SK-N-SH treated with all-trans-retinoic acid at 6 μM for 48 hours (cell line): ENCODE measurements around the gene HOXA7.

Source experiments
- ATAC-seq: fragments of 200-7000 bp; cut with Tn5 transposase; 3 replicates; pipeline ENCODE4 v1.9.1; 2020; ENCODE audit warnings: mild to moderate bottlenecking, moderate library complexity
- ARNTL ChIP-seq: fragments of 450-650 bp; formaldehyde crosslinking; IDR thresholded peaks from 2 replicates; pipeline ENCODE4 v1.5.0; 2020; ENCODE audit warnings: low read depth, mild to moderate bottlenecking, moderate library complexity, borderline replicate concordance
- ESRRG ChIP-seq: fragments of 250-450 bp; sonication (Bioruptor Pico); IDR thresholded peaks from 2 replicates; pipeline ENCODE4 v1.6.1; 2021; ENCODE audit warnings: mild to moderate bottlenecking
- ISL1 ChIP-seq: fragments of 250-450 bp; sonication (Bioruptor Pico); IDR thresholded peaks from 2 replicates; pipeline ENCODE4 v2.1.2; 2022; ENCODE audit warnings: mild to moderate bottlenecking, moderate library complexity
- OSR1 ChIP-seq: fragments of 250-450 bp; sonication (Bioruptor Pico); IDR thresholded peaks from 2 replicates; pipeline ENCODE4 v1.8.0; 2022; ENCODE audit warnings: moderate library complexity, mild to moderate bottlenecking, inconsistent platforms
- PPARA ChIP-seq: fragments of 250-450 bp; sonication (Bioruptor Pico); IDR thresholded peaks from 2 replicates; pipeline ENCODE4 v1.5.0; 2020; ENCODE audit warnings: mild to moderate bottlenecking, borderline replicate concordance
- RARB ChIP-seq: fragments of 250-450 bp; sonication (Bioruptor Pico); IDR thresholded peaks from 2 replicates; pipeline ENCODE4 v1.8.0; 2021; ENCODE audit warnings: mild to moderate bottlenecking, moderate library complexity
- SNAI2 ChIP-seq: fragments of 250-450 bp; sonication (Bioruptor Pico); IDR thresholded peaks from 2 replicates; pipeline ENCODE4 v1.5.0; 2020; ENCODE audit warnings: mild to moderate bottlenecking, moderate library complexity
- TCF4 ChIP-seq: fragments of 250-450 bp; sonication (Bioruptor Pico); IDR thresholded peaks from 2 replicates; pipeline ENCODE4 v1.8.0; 2021; ENCODE audit warnings: mild to moderate bottlenecking, moderate library complexity, borderline replicate concordance
- TOX ChIP-seq: fragments of 250-450 bp; sonication (Bioruptor Pico); IDR thresholded peaks from 2 replicates; pipeline ENCODE4 v1.8.0; 2021; ENCODE audit warnings: mild to moderate bottlenecking, moderate library complexity, borderline replicate concordance
- ZC3H10 ChIP-seq: fragments of 250-450 bp; sonication (Bioruptor Pico); IDR thresholded peaks from 2 replicates; pipeline ENCODE4 v1.5.1; 2021; ENCODE audit warnings: mild to moderate bottlenecking, moderate library complexity
- ZFP3 ChIP-seq: fragments of 250-450 bp; sonication (Bioruptor Pico); IDR thresholded peaks from 2 replicates; pipeline ENCODE4 v1.5.0; 2020; ENCODE audit warnings: mild to moderate bottlenecking, moderate library complexity
- ZFP30 ChIP-seq: fragments of 450-650 bp; formaldehyde crosslinking; IDR thresholded peaks from 2 replicates; pipeline ENCODE4 v1.5.0; 2022; ENCODE audit warnings: mild to moderate bottlenecking, moderate library complexity
- ZNF70 ChIP-seq: fragments of 450-650 bp; formaldehyde crosslinking; IDR thresholded peaks from 2 replicates; pipeline ENCODE4 v1.5.0; 2020; ENCODE audit warnings: mild to moderate bottlenecking, moderate library complexity
- ZNF8 ChIP-seq: fragments of 450-650 bp; formaldehyde crosslinking; IDR thresholded peaks from 2 replicates; pipeline ENCODE4 v1.5.0; 2020; ENCODE audit warnings: mild to moderate bottlenecking, moderate library complexity
- TF ChIP-seq, protein P1 (sequence below): fragments of 250-450 bp; sonication (Bioruptor Pico); IDR thresholded peaks from 2 replicates; pipeline ENCODE4 v1.5.1; 2021; ENCODE audit warnings: mild to moderate bottlenecking, moderate library complexity
- TF ChIP-seq, protein P2 (sequence below): fragments of 250-450 bp; sonication (Bioruptor Pico); IDR thresholded peaks from 2 replicates; pipeline ENCODE4 v1.5.0; 2020; ENCODE audit warnings: mild to moderate bottlenecking, moderate library complexity
- TF ChIP-seq, protein P3 (sequence below): fragments of 250-450 bp; sonication (Bioruptor Pico); IDR thresholded peaks from 2 replicates; pipeline ENCODE4 v1.8.0; 2020; ENCODE audit warnings: mild to moderate bottlenecking, moderate library complexity, borderline replicate concordance
- TF ChIP-seq, protein P4 (sequence below): fragments of 250-450 bp; sonication (Bioruptor Pico); IDR thresholded peaks from 2 replicates; pipeline ENCODE4 v1.8.0; 2021; ENCODE audit warnings: low read depth, mild to moderate bottlenecking, moderate library complexity, borderline replicate concordance

The HOXA7 gene

DNA sequence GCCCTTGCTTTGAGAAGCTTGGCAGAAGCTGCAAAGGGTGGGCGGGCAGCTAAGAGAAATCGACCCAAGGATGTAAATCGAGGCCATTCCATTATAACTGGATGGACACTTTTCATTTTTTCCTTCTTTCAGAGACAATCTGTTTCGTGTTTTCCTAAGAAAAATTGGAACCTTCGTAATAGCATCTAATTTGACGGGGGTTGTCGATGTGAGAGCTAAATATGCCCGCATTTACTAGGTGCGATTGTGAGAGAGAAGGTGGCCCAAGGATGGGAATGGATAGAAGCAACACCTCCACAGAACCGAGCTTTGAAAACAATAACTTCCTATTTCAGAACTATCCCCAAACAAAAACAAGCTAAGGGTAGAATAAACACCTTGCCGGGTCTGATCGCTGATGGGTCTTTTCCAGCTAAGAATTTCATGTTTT lies 25.1 kb downstream of the HOXA7 start:
- no peak for ATAC-seq
- no peak for TF ChIP-seq PPARA (CRISPR knock-in tag)
- no peak for TF ChIP-seq ZNF70
- no peak for TF ChIP-seq ARNTL (CRISPR knock-in tag)
- TF ChIP-seq, protein P1, sequence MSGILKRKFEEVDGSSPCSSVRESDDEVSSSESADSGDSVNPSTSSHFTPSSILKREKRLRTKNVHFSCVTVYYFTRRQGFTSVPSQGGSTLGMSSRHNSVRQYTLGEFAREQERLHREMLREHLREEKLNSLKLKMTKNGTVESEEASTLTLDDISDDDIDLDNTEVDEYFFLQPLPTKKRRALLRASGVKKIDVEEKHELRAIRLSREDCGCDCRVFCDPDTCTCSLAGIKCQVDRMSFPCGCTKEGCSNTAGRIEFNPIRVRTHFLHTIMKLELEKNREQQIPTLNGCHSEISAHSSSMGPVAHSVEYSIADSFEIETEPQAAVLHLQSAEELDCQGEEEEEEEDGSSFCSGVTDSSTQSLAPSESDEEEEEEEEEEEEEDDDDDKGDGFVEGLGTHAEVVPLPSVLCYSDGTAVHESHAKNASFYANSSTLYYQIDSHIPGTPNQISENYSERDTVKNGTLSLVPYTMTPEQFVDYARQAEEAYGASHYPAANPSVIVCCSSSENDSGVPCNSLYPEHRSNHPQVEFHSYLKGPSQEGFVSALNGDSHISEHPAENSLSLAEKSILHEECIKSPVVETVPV (CRISPR knock-in tag): no peak
- TF ChIP-seq, protein P2, sequence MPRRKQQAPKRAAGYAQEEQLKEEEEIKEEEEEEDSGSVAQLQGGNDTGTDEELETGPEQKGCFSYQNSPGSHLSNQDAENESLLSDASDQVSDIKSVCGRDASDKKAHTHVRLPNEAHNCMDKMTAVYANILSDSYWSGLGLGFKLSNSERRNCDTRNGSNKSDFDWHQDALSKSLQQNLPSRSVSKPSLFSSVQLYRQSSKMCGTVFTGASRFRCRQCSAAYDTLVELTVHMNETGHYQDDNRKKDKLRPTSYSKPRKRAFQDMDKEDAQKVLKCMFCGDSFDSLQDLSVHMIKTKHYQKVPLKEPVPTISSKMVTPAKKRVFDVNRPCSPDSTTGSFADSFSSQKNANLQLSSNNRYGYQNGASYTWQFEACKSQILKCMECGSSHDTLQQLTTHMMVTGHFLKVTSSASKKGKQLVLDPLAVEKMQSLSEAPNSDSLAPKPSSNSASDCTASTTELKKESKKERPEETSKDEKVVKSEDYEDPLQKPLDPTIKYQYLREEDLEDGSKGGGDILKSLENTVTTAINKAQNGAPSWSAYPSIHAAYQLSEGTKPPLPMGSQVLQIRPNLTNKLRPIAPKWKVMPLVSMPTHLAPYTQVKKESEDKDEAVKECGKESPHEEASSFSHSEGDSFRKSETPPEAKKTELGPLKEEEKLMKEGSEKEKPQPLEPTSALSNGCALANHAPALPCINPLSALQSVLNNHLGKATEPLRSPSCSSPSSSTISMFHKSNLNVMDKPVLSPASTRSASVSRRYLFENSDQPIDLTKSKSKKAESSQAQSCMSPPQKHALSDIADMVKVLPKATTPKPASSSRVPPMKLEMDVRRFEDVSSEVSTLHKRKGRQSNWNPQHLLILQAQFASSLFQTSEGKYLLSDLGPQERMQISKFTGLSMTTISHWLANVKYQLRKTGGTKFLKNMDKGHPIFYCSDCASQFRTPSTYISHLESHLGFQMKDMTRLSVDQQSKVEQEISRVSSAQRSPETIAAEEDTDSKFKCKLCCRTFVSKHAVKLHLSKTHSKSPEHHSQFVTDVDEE (CRISPR knock-in tag): no peak
- TF ChIP-seq TCF4 (CRISPR knock-in tag): no peak
- TF ChIP-seq ZNF8 (CRISPR knock-in tag): no peak
- no peak for TF ChIP-seq ZFP3
- TF ChIP-seq RARB (CRISPR knock-in tag): no peak
- TF ChIP-seq ESRRG (CRISPR knock-in tag): no peak

DNA sequence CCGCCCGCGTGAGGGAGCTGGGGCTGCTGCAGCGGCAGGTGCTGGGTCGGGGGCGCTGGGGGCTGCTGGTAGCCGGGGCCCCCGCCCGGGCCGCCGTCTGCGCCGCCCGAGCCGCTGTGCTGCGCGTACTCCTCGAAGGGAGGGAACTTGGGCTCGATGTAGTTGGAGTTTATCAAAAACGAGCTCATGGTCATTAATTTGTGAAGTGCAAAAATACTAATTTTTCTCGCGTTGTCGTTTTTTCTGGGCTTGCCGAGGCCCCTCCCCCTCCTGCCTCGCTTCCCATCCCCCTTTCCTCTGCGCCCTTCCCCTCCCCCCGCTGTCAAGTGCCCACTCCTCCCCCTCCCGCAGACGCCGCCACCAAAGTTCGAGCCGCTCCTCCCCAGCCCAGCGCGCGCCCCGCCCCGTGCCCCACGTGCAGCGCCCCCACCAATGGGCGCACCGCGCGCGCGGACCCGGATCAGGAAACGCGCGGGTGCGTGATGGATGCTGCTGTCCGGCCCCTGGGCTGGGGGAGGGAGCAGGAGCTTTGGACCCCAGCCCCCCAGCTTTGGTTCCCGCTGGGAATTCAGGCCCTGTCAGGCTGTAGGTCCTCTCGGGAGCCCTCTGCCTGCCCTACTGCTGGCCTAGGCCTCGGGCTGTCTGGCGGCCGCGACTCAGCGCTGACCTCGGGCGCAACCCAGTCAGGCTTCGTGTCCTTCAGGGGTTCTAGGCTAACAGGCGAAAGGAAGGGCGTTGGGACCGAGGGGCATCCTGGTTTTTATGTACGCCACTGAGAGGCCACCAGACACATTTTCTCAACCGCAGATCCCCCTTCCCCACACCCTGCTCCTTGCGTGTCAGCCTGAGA lies 25.7 kb downstream of the HOXA7 start, which contains the start of gene HOXA4:
Gene HOXA4 (minus strand): TSS at position 218 of the 850 bp plus-strand sequence. CDS start 24 bp downstream, at position 194.
- TF ChIP-seq ZFP30: no peak
- TF ChIP-seq OSR1 (CRISPR knock-in tag): no peak
- TF ChIP-seq PPARA (CRISPR knock-in tag): no peak
- no peak for TF ChIP-seq ARNTL (CRISPR knock-in tag)
- TF ChIP-seq RARB (CRISPR knock-in tag): no peak
- TF ChIP-seq, protein P3, sequence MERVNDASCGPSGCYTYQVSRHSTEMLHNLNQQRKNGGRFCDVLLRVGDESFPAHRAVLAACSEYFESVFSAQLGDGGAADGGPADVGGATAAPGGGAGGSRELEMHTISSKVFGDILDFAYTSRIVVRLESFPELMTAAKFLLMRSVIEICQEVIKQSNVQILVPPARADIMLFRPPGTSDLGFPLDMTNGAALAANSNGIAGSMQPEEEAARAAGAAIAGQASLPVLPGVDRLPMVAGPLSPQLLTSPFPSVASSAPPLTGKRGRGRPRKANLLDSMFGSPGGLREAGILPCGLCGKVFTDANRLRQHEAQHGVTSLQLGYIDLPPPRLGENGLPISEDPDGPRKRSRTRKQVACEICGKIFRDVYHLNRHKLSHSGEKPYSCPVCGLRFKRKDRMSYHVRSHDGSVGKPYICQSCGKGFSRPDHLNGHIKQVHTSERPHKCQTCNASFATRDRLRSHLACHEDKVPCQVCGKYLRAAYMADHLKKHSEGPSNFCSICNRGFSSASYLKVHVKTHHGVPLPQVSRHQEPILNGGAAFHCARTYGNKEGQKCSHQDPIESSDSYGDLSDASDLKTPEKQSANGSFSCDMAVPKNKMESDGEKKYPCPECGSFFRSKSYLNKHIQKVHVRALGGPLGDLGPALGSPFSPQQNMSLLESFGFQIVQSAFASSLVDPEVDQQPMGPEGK (CRISPR knock-in tag): no peak
- TF ChIP-seq ZFP3: no peak
- no peak for TF ChIP-seq TCF4 (CRISPR knock-in tag)
- TF ChIP-seq SNAI2 (CRISPR knock-in tag): no peak
- ATAC-seq: peak; percentile 71

DNA sequence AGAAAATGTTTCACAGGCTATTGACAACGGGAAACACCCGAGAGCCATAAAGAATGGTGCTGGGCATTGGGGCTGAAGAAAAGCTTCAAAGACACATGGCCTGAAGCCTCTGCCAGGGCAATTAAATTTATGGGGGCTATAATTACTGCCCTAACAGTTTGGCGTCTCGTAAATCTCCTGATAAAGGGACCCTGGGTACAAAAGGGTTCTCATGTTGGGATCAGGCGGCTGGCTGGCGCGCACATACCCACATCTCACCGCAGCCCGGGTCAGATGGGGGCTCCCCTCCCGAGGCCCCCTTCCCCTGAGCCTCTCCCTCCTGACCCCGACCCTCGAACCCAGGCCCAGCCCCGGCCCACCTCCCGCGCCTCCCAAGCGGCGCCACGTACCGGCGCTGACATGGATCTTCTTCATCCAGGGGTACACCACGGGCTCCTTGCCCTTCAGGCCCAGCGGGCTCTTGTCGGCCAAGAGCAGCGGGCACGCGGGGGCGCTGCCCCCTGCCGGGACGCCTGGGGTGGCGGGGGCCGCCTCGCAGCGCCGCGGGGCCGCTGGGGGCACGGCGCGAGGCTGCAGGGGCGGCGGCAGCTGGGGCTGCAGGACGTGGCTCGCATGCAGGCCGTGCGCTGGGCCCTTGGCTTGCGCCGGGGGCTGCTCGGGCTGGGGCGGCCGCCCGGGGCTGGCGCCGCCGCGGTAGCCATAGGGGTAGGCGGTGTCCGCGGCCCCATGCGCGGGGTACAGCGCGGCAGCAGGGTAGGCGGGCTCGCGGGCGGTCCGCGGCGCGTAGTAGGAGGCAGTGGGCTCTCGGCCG lies 26.5 kb downstream of the HOXA7 start:
- ATAC-seq: no peak
- TF ChIP-seq TCF4 (CRISPR knock-in tag) (no peak), ZFP30 (no peak), ESRRG (CRISPR knock-in tag) (no peak), ZFP3 (no peak), RARB (CRISPR knock-in tag) (no peak), ARNTL (CRISPR knock-in tag) (no peak), ZC3H10 (CRISPR knock-in tag) (no peak), TOX (no peak), PPARA (CRISPR knock-in tag) (no peak), ISL1 (no peak), ZNF8 (CRISPR knock-in tag) (no peak)
- TF ChIP-seq, protein P4, sequence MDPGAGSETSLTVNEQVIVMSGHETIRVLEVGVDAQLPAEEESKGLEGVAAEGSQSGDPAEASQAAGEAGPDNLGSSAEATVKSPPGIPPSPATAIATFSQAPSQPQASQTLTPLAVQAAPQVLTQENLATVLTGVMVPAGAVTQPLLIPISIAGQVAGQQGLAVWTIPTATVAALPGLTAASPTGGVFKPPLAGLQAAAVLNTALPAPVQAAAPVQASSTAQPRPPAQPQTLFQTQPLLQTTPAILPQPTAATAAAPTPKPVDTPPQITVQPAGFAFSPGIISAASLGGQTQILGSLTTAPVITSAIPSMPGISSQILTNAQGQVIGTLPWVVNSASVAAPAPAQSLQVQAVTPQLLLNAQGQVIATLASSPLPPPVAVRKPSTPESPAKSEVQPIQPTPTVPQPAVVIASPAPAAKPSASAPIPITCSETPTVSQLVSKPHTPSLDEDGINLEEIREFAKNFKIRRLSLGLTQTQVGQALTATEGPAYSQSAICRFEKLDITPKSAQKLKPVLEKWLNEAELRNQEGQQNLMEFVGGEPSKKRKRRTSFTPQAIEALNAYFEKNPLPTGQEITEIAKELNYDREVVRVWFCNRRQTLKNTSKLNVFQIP: no peak
- TF ChIP-seq, protein P2 (CRISPR knock-in tag): no peak
- TF ChIP-seq, protein P3 (CRISPR knock-in tag): no peak
- TF ChIP-seq, protein P1 (CRISPR knock-in tag): no peak
